Bronchial epithelial cell (primary cell): ENCODE data around the gene UBB. TPM values are rescaled to one million over a fixed set of nuclear protein-coding genes. Genes with fewer than 3 reads are reported as not detected.
"Not testable (repeated sequence)": the region's sequence is repeated elsewhere in the genome, so short reads cannot be mapped to it uniquely, and the experiment has no call there.

Source experiments
- DNase-seq: peaks from one replicate; pipeline ENCODE4 v3.0.0-alpha.2; 2010; ENCODE audit warnings: low read depth
- FAIRE-seq: peaks from 2 replicates; lab custom pipeline; 2011; peaks lifted over from hg19 to GRCh38; lab: Jason Lieb, UNC
- H3K27me3 ChIP-seq: 2 replicates; pipeline ENCODE4 v1.5.1; 2011; ENCODE audit warnings: low read length; ENCODE audit not compliant: control insufficient read depth, insufficient read depth
- H3K36me3 ChIP-seq: 2 replicates; pipeline ENCODE4 v1.5.1; 2011; ENCODE audit warnings: low read length; ENCODE audit not compliant: control insufficient read depth, insufficient read depth
- H3K4me3 ChIP-seq: 2 replicates; pipeline ENCODE4 v1.5.1; 2011; ENCODE audit warnings: mild to moderate bottlenecking, low read depth, low read length, control low read depth
- total RNA-seq: library from RNA; depleted of rRNA; stranded (reverse); fragments of >200 nt; gene quantifications from 2 replicates; pipeline ENCODE4 v1.2.1, GENCODE V29; 2014
- TF ChIP-seq, protein P1 (sequence below): IDR thresholded peaks from 2 replicates; pipeline ENCODE4 v1.5.1; 2011; ENCODE audit warnings: mild to moderate bottlenecking, moderate library complexity, low read length, control low read depth, inconsistent platforms; ENCODE audit not compliant: insufficient read depth, severe bottlenecking

The UBB gene
- total RNA-seq, 1 donor from 2014 or later, result 766 TPM

DNA sequence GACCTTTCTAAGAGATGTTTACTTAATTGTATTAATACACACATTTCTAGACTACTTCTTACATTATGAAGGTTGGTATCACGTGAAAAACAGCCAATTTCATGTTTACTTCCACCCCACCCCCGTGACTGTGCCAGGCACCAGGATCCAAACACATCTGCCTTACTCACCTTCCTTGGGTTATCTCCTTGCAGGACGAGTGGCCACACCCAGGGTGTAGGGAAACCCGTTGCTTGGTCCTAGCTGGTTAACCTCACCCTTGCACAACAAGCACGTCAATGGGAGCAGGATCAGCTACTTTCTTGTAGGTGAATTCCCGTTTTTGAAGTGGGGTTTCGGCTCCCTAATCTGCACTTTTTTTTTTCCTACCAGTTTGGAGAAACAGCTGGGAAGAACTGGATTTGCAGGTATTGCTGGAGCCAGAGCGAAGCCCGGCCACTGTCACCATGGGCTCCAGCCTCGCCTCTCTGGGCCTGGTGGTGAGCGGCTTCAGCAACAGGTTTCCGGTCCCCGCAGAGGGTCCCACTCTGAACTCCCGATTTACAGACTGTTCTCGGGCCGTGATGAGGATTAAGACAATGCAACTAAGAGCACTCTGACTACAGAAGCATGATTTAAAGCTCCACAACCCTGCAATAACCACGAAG, 2.1 kb upstream of the UBB start:
- peak; percentile 96 for DNase-seq
- Histone ChIP-seq H3K4me3 (no peak overlapping the region), H3K27me3 (no peaks in the 10 kb centered on the region), H3K36me3 (peaks cover 1% of the 10 kb centered on the region)
- FAIRE-seq, result peak; percentile 80
- TF ChIP-seq, protein P1, sequence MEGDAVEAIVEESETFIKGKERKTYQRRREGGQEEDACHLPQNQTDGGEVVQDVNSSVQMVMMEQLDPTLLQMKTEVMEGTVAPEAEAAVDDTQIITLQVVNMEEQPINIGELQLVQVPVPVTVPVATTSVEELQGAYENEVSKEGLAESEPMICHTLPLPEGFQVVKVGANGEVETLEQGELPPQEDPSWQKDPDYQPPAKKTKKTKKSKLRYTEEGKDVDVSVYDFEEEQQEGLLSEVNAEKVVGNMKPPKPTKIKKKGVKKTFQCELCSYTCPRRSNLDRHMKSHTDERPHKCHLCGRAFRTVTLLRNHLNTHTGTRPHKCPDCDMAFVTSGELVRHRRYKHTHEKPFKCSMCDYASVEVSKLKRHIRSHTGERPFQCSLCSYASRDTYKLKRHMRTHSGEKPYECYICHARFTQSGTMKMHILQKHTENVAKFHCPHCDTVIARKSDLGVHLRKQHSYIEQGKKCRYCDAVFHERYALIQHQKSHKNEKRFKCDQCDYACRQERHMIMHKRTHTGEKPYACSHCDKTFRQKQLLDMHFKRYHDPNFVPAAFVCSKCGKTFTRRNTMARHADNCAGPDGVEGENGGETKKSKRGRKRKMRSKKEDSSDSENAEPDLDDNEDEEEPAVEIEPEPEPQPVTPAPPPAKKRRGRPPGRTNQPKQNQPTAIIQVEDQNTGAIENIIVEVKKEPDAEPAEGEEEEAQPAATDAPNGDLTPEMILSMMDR, result no peak

DNA sequence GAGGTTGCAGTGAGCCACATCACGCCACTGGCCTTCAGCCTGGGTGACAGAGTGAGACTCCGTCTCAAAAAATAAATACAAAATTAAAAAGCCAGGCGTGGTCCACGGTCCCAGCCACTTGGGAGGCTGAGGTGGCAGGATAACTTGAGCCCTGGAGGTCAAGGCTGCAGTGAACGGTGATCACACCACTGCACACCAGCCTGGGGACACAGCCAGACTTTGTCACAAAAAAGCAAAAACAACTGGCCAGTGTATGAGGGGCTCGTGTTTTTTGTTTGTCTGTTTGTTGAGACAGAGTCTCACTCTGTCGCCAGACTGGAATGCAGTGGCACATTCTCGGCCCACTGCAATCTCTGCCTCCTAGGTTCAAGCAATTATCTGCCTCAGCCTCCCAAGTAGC, 1.2 kb upstream of the UBB start:
- DNase-seq, result no peak
- no peaks in the 10 kb centered on the region for H3K27me3 ChIP-seq
- no peak overlapping the region for H3K4me3 ChIP-seq
- no peak for FAIRE-seq
- H3K36me3 ChIP-seq, result peaks cover 1% of the 10 kb centered on the region
- TF ChIP-seq, protein P1, result no peak

DNA sequence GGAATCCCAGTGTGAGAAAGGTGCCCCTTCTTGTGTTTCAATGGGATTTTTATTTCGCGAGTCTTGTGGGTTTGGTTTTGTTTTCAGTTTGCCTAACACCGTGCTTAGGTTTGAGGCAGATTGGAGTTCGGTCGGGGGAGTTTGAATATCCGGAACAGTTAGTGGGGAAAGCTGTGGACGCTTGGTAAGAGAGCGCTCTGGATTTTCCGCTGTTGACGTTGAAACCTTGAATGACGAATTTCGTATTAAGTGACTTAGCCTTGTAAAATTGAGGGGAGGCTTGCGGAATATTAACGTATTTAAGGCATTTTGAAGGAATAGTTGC, 567 bp downstream of the UBB start:
- Histone ChIP-seq H3K27me3 (no peaks in the 10 kb centered on the region), H3K4me3 (peak overlapping the region; percentile 82), H3K36me3 (peaks cover 1% of the 10 kb centered on the region)
- no peak for FAIRE-seq
- peak; percentile 25 for DNase-seq
- TF ChIP-seq, protein P1, result no peak

DNA sequence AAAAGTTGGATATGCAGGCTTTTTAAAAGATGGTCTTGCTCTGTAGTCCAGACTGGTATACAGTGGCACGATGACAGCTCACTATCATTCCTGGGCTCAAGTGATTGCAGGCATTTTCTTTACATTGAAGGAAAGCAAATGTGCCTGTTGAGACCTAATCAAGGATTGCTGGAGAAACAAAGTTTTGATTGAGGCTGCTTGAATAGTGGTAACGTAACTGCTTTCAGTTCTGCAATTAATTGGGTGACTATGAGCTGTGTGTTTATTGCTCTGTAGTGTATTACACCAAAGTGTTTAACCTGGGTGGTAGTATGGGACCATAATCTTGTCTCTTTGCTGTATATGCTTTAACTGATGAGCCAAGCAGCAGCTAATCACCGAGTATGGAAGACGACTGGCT, 2.3 kb downstream of the UBB start:
- no peak overlapping the region for H3K4me3 ChIP-seq
- FAIRE-seq (no peak), DNase-seq (no peak)
- TF ChIP-seq, protein P1, result no peak
- peaks cover 1% of the 10 kb centered on the region for H3K36me3 ChIP-seq
- H3K27me3 ChIP-seq, result no peaks in the 10 kb centered on the region

DNA sequence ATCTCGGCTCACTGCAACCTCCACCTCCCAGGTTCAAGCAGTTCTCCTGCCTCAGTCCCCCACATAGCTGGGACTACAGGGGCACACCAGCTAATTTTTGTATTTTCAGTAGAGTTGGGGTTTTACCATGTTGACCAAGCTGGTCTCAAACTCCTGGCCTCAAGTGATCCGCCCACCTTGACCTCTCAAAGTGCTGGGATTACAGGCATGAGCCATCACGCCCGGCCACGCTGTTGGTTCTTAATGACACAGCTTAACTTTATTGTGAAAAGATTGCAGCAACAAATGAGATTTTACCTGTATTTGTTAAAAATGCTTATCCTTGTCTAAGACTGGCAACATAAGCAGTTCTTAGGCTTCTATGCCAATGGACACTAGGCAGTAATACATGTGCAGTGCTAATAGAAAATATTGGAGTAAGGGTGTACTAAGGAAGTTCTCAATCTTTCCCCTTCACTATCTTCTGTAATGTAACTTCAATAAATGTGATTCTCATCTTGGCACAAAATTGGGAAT, 2.9 kb downstream of the UBB start:
- FAIRE-seq, result no peak
- Histone ChIP-seq H3K27me3 (no peaks in the 10 kb centered on the region), H3K4me3 (no peak overlapping the region), H3K36me3 (peaks cover 1% of the 10 kb centered on the region)
- peak; percentile 16 for DNase-seq
- TF ChIP-seq, protein P1, result no peak

DNA sequence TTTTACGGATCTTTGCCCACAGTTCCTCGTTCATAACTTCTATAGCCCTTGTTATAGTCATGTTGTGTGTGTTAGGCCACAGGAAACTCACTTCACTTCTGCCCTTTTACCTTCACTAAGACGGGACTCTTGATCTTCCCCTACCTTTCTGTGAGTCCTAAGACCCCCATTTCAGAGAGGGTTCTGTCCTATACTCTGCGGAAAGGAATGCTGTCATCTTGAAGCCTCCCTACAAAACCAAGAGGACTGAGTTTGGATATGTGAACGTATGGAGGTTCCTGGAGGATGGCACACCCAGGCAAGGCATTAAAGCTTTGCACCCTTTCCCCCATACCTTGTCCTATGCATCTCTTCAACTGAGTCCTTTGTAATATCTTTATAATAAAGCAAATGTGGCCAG, 3.7 kb downstream of the UBB start:
- DNase-seq, result no peak
- no peak for FAIRE-seq
- TF ChIP-seq, protein P1, result no peak

DNA sequence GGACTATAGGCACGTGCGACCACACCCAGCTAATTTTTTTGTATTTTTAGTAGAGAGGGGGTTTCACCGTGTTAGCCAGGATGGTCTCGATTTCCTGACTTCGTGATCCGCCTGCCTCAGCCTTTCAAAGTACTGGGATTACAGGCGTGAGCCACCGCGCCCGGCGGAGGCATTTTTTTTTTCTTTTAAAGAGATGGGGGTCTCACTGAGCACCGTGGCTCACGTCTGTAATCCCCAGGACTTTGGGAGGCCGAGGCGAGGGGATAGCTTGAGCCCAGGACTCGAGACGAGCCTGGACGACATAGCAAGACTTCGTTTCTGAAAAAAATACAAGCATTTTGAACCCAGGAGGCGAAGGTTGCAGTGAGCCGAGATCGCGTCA, 5.2 kb downstream of the UBB start:
- not testable (repeated sequence) for H3K36me3 ChIP-seq, FAIRE-seq, H3K4me3 ChIP-seq, H3K27me3 ChIP-seq, DNase-seq

More for the DNA sequence above, 3.7 kb downstream of the UBB start:
- Histone ChIP-seq H3K27me3 (no peaks in the 10 kb centered on the region), H3K36me3 (peaks cover 1% of the 10 kb centered on the region), H3K4me3 (no peak overlapping the region)
